GM12878 (cell line): ENCODE measurements around the gene TUT4. TPM values are rescaled to one million over a fixed set of nuclear protein-coding genes. Genes with fewer than 3 reads are reported as not detected.

Experiments used
- ATAC-seq: fragments of 200-7000 bp; cut with Tn5 transposase; 3 replicates; pipeline ENCODE4 v1.9.1; 2020; ENCODE audit warnings: mild to moderate bottlenecking, moderate library complexity
- BruUV-seq: library from RNA; stranded (reverse); fragments of 400-500 nt; replicated peaks from 2 replicates; lab custom pipeline; 2021; lab: Mats Ljungman, UMichigan
- CTCF ChIA-PET: fragments of 300-600 bp; sonication (Branson Sonifier 250); formaldehyde crosslinking; extraction: SDS; loops from one replicate; lab custom pipeline; 2021; ENCODE audit warnings: inconsistent platforms; lab: Yijun Ruan, JAX
- POLR2A ChIA-PET: fragments of 350-600 bp; formaldehyde crosslinking; extraction: SDS; loops from one replicate; lab custom pipeline; 2021; ENCODE audit warnings: inconsistent platforms; lab: Charles Lee
- RAD21 ChIA-PET: fragments of 300-600 bp; sonication (Branson Sonifier 250); formaldehyde crosslinking; loops from one replicate; lab custom pipeline; 2023; ENCODE audit warnings: antibody characterized with exemption; ENCODE audit not compliant: unreplicated experiment; lab: Charles Lee
- SMC1A ChIA-PET: fragments of 300-600 bp; sonication (Branson Sonifier 250); formaldehyde crosslinking; loops from one replicate; lab custom pipeline; 2023; ENCODE audit not compliant: unreplicated experiment, uncharacterized antibody; lab: Charles Lee
- DNase-seq: peaks from one replicate; pipeline ENCODE4 v3.0.0-alpha.2; 2011; ENCODE audit warnings: low read depth, low spot score
- FAIRE-seq: peaks from 3 replicates; lab custom pipeline; 2011; peaks lifted over from hg19 to GRCh38; lab: Jason Lieb, UNC
- H2AFZ ChIP-seq: 2 replicates; pipeline ENCODE4 v1.6.0; 2011; ENCODE audit warnings: low read depth, low read length, control low read depth; ENCODE audit not compliant: control insufficient read depth
- H3K27ac ChIP-seq: 2 replicates; pipeline ENCODE4 v1.5.1; 2011; ENCODE audit warnings: control low read depth; ENCODE audit not compliant: control insufficient read depth, insufficient read depth
- H3K27me3 ChIP-seq, 2 experiments: replicated peaks in 1 of 2; 2 replicates each; pipeline versions ENCODE4 v1.6.0 to v1.6.1; 2011; ENCODE audit warnings: low read length in 1 of 2; ENCODE audit not compliant: control insufficient read depth in 2 of 2, insufficient read depth in 2 of 2
- H3K36me3 ChIP-seq, 2 experiments: 2 replicates each; pipeline ENCODE4 v1.5.1; 2011; ENCODE audit warnings: low read length in 1 of 2; ENCODE audit not compliant: control insufficient read depth in 2 of 2, insufficient read depth in 2 of 2
- H3K4me1 ChIP-seq: 2 replicates; pipeline ENCODE4 v1.6.1; 2011; ENCODE audit warnings: mild to moderate bottlenecking, low read length, moderate library complexity, mixed read lengths; ENCODE audit not compliant: control insufficient read depth, insufficient read depth
- H3K4me2 ChIP-seq: 2 replicates; pipeline ENCODE4 v1.6.0; 2011; ENCODE audit warnings: control low read depth; ENCODE audit not compliant: control insufficient read depth, insufficient read depth
- H3K4me3 ChIP-seq: fragments of 200-600 bp; sonication (generic); 2 replicates; pipeline ENCODE4 v1.5.1; 2016
- H3K79me2 ChIP-seq: 2 replicates; pipeline ENCODE4 v1.6.0; 2011; ENCODE audit warnings: low read length; ENCODE audit not compliant: control insufficient read depth, insufficient read depth
- H3K9ac ChIP-seq: 2 replicates; pipeline ENCODE4 v1.8.0; 2011; ENCODE audit warnings: low read length, control low read depth, mixed read lengths; ENCODE audit not compliant: control insufficient read depth, insufficient read depth
- H3K9me3 ChIP-seq: replicated peaks from 3 replicates; pipeline ENCODE4 v1.5.1; 2011; ENCODE audit warnings: mild to moderate bottlenecking, low read length; ENCODE audit not compliant: control insufficient read depth, insufficient read depth
- H4K20me1 ChIP-seq: 2 replicates; pipeline ENCODE4 v1.6.0; 2011; ENCODE audit not compliant: control insufficient read depth, insufficient read depth
- CBX3 ChIP-seq: fragments of 200-600 bp; sonication (generic); IDR thresholded peaks from 2 replicates; pipeline ENCODE4 v1.6.1; 2016; ENCODE audit warnings: low read depth, borderline replicate concordance
- ELK1 ChIP-seq: IDR thresholded peaks from 2 replicates; pipeline ENCODE4 v1.6.1; 2012; ENCODE audit warnings: low read depth, low read length, improper control_type of control experiment
- HSF1 ChIP-seq: fragments of 150-350 bp; IDR thresholded peaks from 2 replicates; pipeline ENCODE4 v1.6.1; 2014; ENCODE audit warnings: mild to moderate bottlenecking, low read depth, low read length
- NBN ChIP-seq: fragments of 450-650 bp; IDR thresholded peaks from 2 replicates; pipeline ENCODE4 v1.6.1; 2016
- NFXL1 ChIP-seq: fragments of 450-650 bp; IDR thresholded peaks from 2 replicates; pipeline ENCODE4 v1.6.1; 2017; ENCODE audit warnings: antibody characterized with exemption, mild to moderate bottlenecking, borderline replicate concordance
- RBBP5 ChIP-seq: fragments of 200-600 bp; sonication (generic); conservative IDR thresholded peaks from 2 replicates; pipeline ENCODE4 v1.6.1; 2016
- WGBS: methylation state at CpG from one replicate; pipeline ENCODE4 v1.1.6; 2016; ENCODE audit warnings: low lambda C conversion rate; ENCODE audit not compliant: insufficient replicate concordance, insufficient coverage; ENCODE audit errors: missing lambda C conversion rate; 5-methylcytosine and 5-hydroxymethylcytosine counted together
- in situ Hi-C: fragments of 300-500 bp; cut with MboI; formaldehyde crosslinking; loops from 9 replicates; pipeline ENCODE4 v1.14.3; 2018; ENCODE audit warnings: mixed read lengths
- intact Hi-C: fragments of 100-400 bp; cut with micrococcal nuclease; formaldehyde crosslinking; loops from one replicate; pipeline ENCODE4 v1.14.2; 2022; ENCODE audit not compliant: unreplicated experiment
- polyA plus RNA-seq, 11 experiments: library from polyadenylated mRNA; depleted of rRNA in 4 of 11; unstranded in 6 of 11; stranded (reverse) in 5 of 11; fragments of >200 nt; fragmentation: Nextera tagmentation in 4 of 11; fragmentation: Illumina TruSeq in 1 of 11; extraction: Ambion mirVana in 4 of 11; extraction: Trizol in 1 of 11; gene quantifications; 1 replicate in 1 of 11; 2 replicates in 10 of 11; pipeline versions ENCODE4 v1.2.1 to v1.2.3, GENCODE V29; 2011 to 2016; ENCODE audit warnings: inconsistent platforms in 2 of 11, missing spikeins in 2 of 11, low read depth in 1 of 11
- total RNA-seq, 4 experiments: library from RNA; depleted of rRNA in 3 of 4; stranded (reverse); fragments of >200 nt in 3 of 4; fragmentation: Illumina TruSeq in 1 of 4; extraction: Trizol in 1 of 4; gene quantifications; 2 replicates each; pipeline versions ENCODE4 v1.2.1 to v1.2.3, GENCODE V29; 2013 to 2021
- TF ChIP-seq, protein P1 (sequence below): fragments of 450-650 bp; IDR thresholded peaks from 2 replicates; pipeline ENCODE4 v1.6.1; 2016; ENCODE audit warnings: mild to moderate bottlenecking

Gene TUT4
- total and polyA plus RNA-seq, 10 of the 15 experiments (the other 5 are each of a cell fraction or from before 2014, with no cell fraction given), result 9.4 to 40.7 (median 27.6) TPM

DNA sequence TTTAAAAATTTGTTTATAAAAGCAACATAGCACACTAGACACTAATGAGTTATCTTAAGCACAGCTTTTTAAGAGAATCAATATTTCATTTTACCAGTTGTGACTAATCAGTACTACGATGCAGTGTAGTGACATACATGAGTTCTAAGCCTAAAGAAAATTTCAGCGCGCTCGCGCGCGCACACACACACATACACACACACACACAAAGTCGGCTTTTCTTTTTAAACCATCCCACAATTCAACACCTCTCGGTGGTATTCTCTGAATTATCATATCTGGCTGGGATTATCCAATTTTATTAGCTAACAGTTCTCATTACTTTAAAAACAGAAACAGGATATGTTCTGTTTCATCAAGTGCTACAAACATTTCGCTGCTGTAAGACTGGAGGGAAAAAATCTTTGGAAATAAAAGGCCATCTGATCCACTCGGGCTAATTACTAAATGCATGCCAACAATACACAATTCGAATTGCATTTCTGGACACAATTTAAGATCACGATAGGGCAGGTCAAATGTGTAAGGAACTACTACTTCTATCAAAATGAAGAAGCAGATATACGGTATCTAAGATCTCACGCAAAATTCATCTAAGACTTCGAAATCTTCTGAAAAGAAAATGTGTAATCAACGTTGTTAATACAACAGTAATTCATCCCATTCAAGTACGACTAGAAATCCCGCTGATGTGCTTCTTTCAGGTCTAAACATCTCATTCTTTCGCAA, 1.2 kb downstream of the TUT4 start:
- Histone ChIP-seq H4K20me1 (no peaks in the 10 kb centered on the region; the same call in 1 of the 2 replicates), H3K9ac (peak overlapping the region; percentile 90), H3K4me2 (peak overlapping the region; percentile 73), H3K79me2 (peaks cover 45% of the 10 kb centered on the region), H3K9me3 (no peaks in the 10 kb centered on the region; the same call in 1 of the 3 replicates), H2AFZ (peak overlapping the region; percentile 85), H3K4me1 (peaks cover 4% of the 10 kb centered on the region), H3K27ac (peak overlapping the region; percentile 86), H3K36me3 (no peaks in the 10 kb centered on the region), H3K27me3 (0 out of 4 replicates have a peak, but pooled peaks cover 0 to 6% of the 10 kb centered on the region in 2 experiments), H3K4me3 (peak overlapping the region; percentile 81)
- ChIA-PET POLR2A (interaction anchor here (0.8 to 1.4 kb wide), 2 partner anchors 85 to 148 kb away, joined by 3 read pairs; no protein-coding TSS in a partner anchor), RAD21 (interaction anchor here (0.9 to 1.7 kb wide), 4 partner anchors 18 to 114 kb away, joined by 3 to 5 read pairs (median 3); no protein-coding TSS in a partner anchor), SMC1A (interaction anchor here (1.0 to 1.6 kb wide), 4 partner anchors 16 to 108 kb away, joined by 4 to 5 read pairs (median 4); no protein-coding TSS in a partner anchor), CTCF (interaction anchor here (0.8 to 1.4 kb wide), 4 partner anchors 20 to 146 kb away, joined by 3 read pairs; no protein-coding TSS in a partner anchor)
- intact Hi-C loops, result loop anchor here (10.0 kb wide), 1 partner anchor 133 kb away; no protein-coding TSS in a partner anchor
- in situ Hi-C loops, result no loop called here
- TF ChIP-seq, protein P1, sequence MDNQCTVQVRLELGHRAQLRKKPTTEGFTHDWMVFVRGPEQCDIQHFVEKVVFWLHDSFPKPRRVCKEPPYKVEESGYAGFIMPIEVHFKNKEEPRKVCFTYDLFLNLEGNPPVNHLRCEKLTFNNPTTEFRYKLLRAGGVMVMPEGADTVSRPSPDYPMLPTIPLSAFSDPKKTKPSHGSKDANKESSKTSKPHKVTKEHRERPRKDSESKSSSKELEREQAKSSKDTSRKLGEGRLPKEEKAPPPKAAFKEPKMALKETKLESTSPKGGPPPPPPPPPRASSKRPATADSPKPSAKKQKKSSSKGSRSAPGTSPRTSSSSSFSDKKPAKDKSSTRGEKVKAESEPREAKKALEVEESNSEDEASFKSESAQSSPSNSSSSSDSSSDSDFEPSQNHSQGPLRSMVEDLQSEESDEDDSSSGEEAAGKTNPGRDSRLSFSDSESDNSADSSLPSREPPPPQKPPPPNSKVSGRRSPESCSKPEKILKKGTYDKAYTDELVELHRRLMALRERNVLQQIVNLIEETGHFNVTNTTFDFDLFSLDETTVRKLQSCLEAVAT, result peak; percentile 76
- TF ChIP-seq HSF1 (no peak), NFXL1 (no peak), RBBP5 (no peak), CBX3 (no peak), NBN (no peak), ELK1 (0 out of 2 replicates have a peak, but pooled peaks have one; percentile 41)
- FAIRE-seq (no peak), ATAC-seq (no peak), DNase-seq (no peak)
- TSS peak; percentile 66 for BruUV-seq
- WGBS, result 15% methylated on average over 20 of the region's 20 CpGs
